ENCODE results near the gene SORBS2.

The SORBS2 gene

GRCh38 chr4:185736882-185737281, 75.1 kb downstream of the SORBS2 start:
- Histone ChIP-seq H3K36me3 (ENCODE audit: insufficient read depth, low read length) (no peaks in the 10 kb centered on the region), H3K9me2 (replicated peaks; ENCODE audit: low read depth, low read length) (no peaks in the 10 kb centered on the region), H3K79me2 (ENCODE audit: insufficient read depth, low read length) (no peaks in the 10 kb centered on the region), H2AFZ (ENCODE audit: low read length) (no peak overlapping the region), H3K4me1 (ENCODE audit: insufficient read depth, low read length, poor library complexity, severe bottlenecking) (no peaks in the 10 kb centered on the region), H3K9me3 (ENCODE audit: insufficient read depth, low read depth, low read length) (no peaks in the 10 kb centered on the region), H4K20me1 (ENCODE audit: insufficient read depth, low read length, poor library complexity, severe bottlenecking) (no peaks in the 10 kb centered on the region), H3K4me2 (ENCODE audit: low read depth, low read length, poor library complexity, severe bottlenecking) (no peak overlapping the region), H3F3A (ENCODE audit: low read depth) (no peaks in the 10 kb centered on the region), H3K4me3 (ENCODE audit: low read length, poor library complexity, severe bottlenecking) (no peak overlapping the region), H3K9ac (ENCODE audit: low read depth, low read length, poor library complexity, severe bottlenecking) (no peak overlapping the region), H3K27me3 (ENCODE audit: insufficient read depth, low read length, poor library complexity, severe bottlenecking) (no peaks in the 10 kb centered on the region)
- TF ChIP-seq CTCF (conservative IDR thresholded peaks at IDR 0.05; ENCODE audit: low read length) (no peak), EZH2phosphoT487 (IDR thresholded peaks at IDR 0.05; ENCODE audit: borderline replicate concordance) (no peak)

GRCh38 chr4:185735866-185736400, 76.1 kb downstream of the SORBS2 start:
- Histone ChIP-seq H3K4me2 (ENCODE audit: low read depth, low read length, poor library complexity, severe bottlenecking) (no peak overlapping the region), H3F3A (ENCODE audit: low read depth) (no peaks in the 10 kb centered on the region), H3K36me3 (ENCODE audit: insufficient read depth, low read length) (no peaks in the 10 kb centered on the region), H3K79me2 (ENCODE audit: insufficient read depth, low read length) (no peaks in the 10 kb centered on the region), H3K9me3 (ENCODE audit: insufficient read depth, low read depth, low read length) (no peaks in the 10 kb centered on the region), H4K20me1 (ENCODE audit: insufficient read depth, low read length, poor library complexity, severe bottlenecking) (no peaks in the 10 kb centered on the region), H3K4me1 (ENCODE audit: insufficient read depth, low read length, poor library complexity, severe bottlenecking) (no peaks in the 10 kb centered on the region), H3K27me3 (ENCODE audit: insufficient read depth, low read length, poor library complexity, severe bottlenecking) (no peaks in the 10 kb centered on the region), H3K9me2 (replicated peaks; ENCODE audit: low read depth, low read length) (no peaks in the 10 kb centered on the region), H3K4me3 (ENCODE audit: low read length, poor library complexity, severe bottlenecking) (no peak overlapping the region), H3K9ac (ENCODE audit: low read depth, low read length, poor library complexity, severe bottlenecking) (no peak overlapping the region), H2AFZ (ENCODE audit: low read length) (no peak overlapping the region)
- TF ChIP-seq EZH2phosphoT487 (IDR thresholded peaks at IDR 0.05; ENCODE audit: borderline replicate concordance) (no peak), CTCF (conservative IDR thresholded peaks at IDR 0.05; ENCODE audit: low read length) (no peak)

GRCh38 chr4:185734930-185735329, 77.1 kb downstream of the SORBS2 start:
- no peak overlapping the region for H3K4me2 ChIP-seq (ENCODE audit: low read depth, low read length, poor library complexity, severe bottlenecking)
- H2AFZ ChIP-seq (ENCODE audit: low read length), result no peak overlapping the region
- no peaks in the 10 kb centered on the region for H3K9me3 ChIP-seq (ENCODE audit: insufficient read depth, low read depth, low read length)
- no peak for TF ChIP-seq EZH2phosphoT487 (IDR thresholded peaks at IDR 0.05; ENCODE audit: borderline replicate concordance)
- no peak for TF ChIP-seq CTCF (conservative IDR thresholded peaks at IDR 0.05; ENCODE audit: low read length)
- H3K79me2 ChIP-seq (ENCODE audit: insufficient read depth, low read length), result no peaks in the 10 kb centered on the region
- no peak overlapping the region for H3K9ac ChIP-seq (ENCODE audit: low read depth, low read length, poor library complexity, severe bottlenecking)
- H3K9me2 ChIP-seq (replicated peaks; ENCODE audit: low read depth, low read length), result no peaks in the 10 kb centered on the region
- H3K4me1 ChIP-seq (ENCODE audit: insufficient read depth, low read length, poor library complexity, severe bottlenecking), result no peaks in the 10 kb centered on the region
- no peaks in the 10 kb centered on the region for H3K27me3 ChIP-seq (ENCODE audit: insufficient read depth, low read length, poor library complexity, severe bottlenecking)
- H3K4me3 ChIP-seq (ENCODE audit: low read length, poor library complexity, severe bottlenecking), result no peak overlapping the region
- H3K36me3 ChIP-seq (ENCODE audit: insufficient read depth, low read length), result no peaks in the 10 kb centered on the region
- no peaks in the 10 kb centered on the region for H3F3A ChIP-seq (ENCODE audit: low read depth)
- H4K20me1 ChIP-seq (ENCODE audit: insufficient read depth, low read length, poor library complexity, severe bottlenecking), result no peaks in the 10 kb centered on the region

Measured in Loucy (cell line).